Panc1 (cell line): ENCODE measurements around the gene SIVA1. TPM values are rescaled to one million over a fixed set of nuclear protein-coding genes. Genes with fewer than 3 reads are reported as not detected.

ENCODE experiments used
- ATAC-seq: fragments of 200-7000 bp; cut with Tn5 transposase; 2 replicates; pipeline ENCODE4 v1.9.1; 2020; ENCODE audit warnings: mild to moderate bottlenecking, moderate library complexity
- BruUV-seq: library from RNA; stranded (reverse); fragments of 400-500 nt; replicated peaks from 2 replicates; lab custom pipeline; 2021; lab: Mats Ljungman, UMichigan
- CTCF ChIA-PET: fragments of 300-600 bp; sonication (Branson Sonifier 250); formaldehyde crosslinking; loops from one replicate; lab custom pipeline; 2022; ENCODE audit warnings: antibody characterized with exemption; lab: Charles Lee
- POLR2A ChIA-PET: fragments of 300-600 bp; sonication (Branson Sonifier 250); formaldehyde crosslinking; loops from one replicate; lab custom pipeline; 2022; ENCODE audit warnings: antibody characterized with exemption; lab: Charles Lee
- DNase-seq: peaks from one replicate; pipeline ENCODE4 v3.0.0-alpha.2; 2010; ENCODE audit warnings: low read depth, low spot score
- H3K27ac ChIP-seq: 2 replicates; pipeline ENCODE4 v1.5.1; 2011; ENCODE audit warnings: mild to moderate bottlenecking, low read length, inconsistent platforms
- H3K27me3 ChIP-seq: fragments of 200-500 bp; sonication (Bioruptor generic); 2 replicates; pipeline ENCODE4 v1.6.0; 2014; ENCODE audit warnings: low read length, inconsistent platforms; ENCODE audit not compliant: control insufficient read depth, insufficient read depth
- H3K36me3 ChIP-seq: fragments of 200-500 bp; sonication (Bioruptor generic); 2 replicates; pipeline ENCODE4 v1.5.1; 2014; ENCODE audit warnings: inconsistent platforms, mild to moderate bottlenecking, low read length, moderate library complexity; ENCODE audit not compliant: control insufficient read depth, insufficient read depth
- H3K4me1 ChIP-seq: 2 replicates; pipeline ENCODE4 v1.5.1; 2011; ENCODE audit warnings: inconsistent platforms, mild to moderate bottlenecking, low read length, moderate library complexity; ENCODE audit not compliant: control insufficient read depth, insufficient read depth
- H3K4me3 ChIP-seq, 2 experiments: 2 replicates each; pipeline ENCODE4 v1.5.1; 2011 to 2012; ENCODE audit warnings: low read depth in 2 of 2, low read length in 2 of 2, mild to moderate bottlenecking in 2 of 2, inconsistent platforms in 1 of 2, moderate library complexity in 1 of 2
- H3K9me3 ChIP-seq: fragments of 200-500 bp; sonication (Bioruptor generic); 2 replicates; pipeline ENCODE4 v1.5.1; 2014; ENCODE audit warnings: low read depth, mild to moderate bottlenecking, inconsistent platforms, low read length, moderate library complexity; ENCODE audit not compliant: control insufficient read depth, insufficient read depth
- POLR2AphosphoS5 ChIP-seq: IDR thresholded peaks from 2 replicates; pipeline ENCODE4 v1.6.1; 2012; ENCODE audit warnings: mild to moderate bottlenecking, low read depth, low read length, moderate library complexity
- SIN3A ChIP-seq: IDR thresholded peaks from 2 replicates; pipeline ENCODE4 v1.6.1; 2012; ENCODE audit warnings: low read depth, mild to moderate bottlenecking, low read length, moderate library complexity, borderline replicate concordance; ENCODE audit not compliant: insufficient read depth
- TCF7L2 ChIP-seq: IDR thresholded peaks from 2 replicates; pipeline ENCODE4 v1.6.1; 2011; ENCODE audit warnings: mild to moderate bottlenecking, low read depth, low read length, inconsistent platforms
- in situ Hi-C: cut with HindIII; loops from 2 replicates; pipeline ENCODE4 v1.10.0; 2016; ENCODE audit warnings: low sequenced_read_pairs, low pct_unique_long_range_greater_than_20kb
- intact Hi-C: fragments of 100-400 bp; cut with micrococcal nuclease; formaldehyde crosslinking; loops from one replicate; pipeline ENCODE4 v1.10.0; 2022; ENCODE audit not compliant: unreplicated experiment
- total RNA-seq: library from RNA; stranded (reverse); gene quantifications from one replicate; pipeline ENCODE4 v1.2.1, GENCODE V29; 2021; ENCODE audit not compliant: unreplicated experiment
- TF ChIP-seq, protein P1 (sequence below), 2 experiments: IDR thresholded peaks; 2 replicates each; pipeline ENCODE4 v1.6.1; 2011 to 2012; ENCODE audit warnings: low read depth in 2 of 2, control low read depth in 1 of 2, low read length in 1 of 2, mild to moderate bottlenecking in 1 of 2, moderate library complexity in 1 of 2; ENCODE audit not compliant: insufficient read depth in 1 of 2
- TF ChIP-seq, protein P2 (sequence below): fragments of 450-650 bp; IDR thresholded peaks from 2 replicates; pipeline ENCODE4 v1.5.1; 2017; ENCODE audit warnings: mild to moderate bottlenecking

The SIVA1 gene
- total RNA-seq, 1 experiment from 2014 or later = 100 TPM

DNA sequence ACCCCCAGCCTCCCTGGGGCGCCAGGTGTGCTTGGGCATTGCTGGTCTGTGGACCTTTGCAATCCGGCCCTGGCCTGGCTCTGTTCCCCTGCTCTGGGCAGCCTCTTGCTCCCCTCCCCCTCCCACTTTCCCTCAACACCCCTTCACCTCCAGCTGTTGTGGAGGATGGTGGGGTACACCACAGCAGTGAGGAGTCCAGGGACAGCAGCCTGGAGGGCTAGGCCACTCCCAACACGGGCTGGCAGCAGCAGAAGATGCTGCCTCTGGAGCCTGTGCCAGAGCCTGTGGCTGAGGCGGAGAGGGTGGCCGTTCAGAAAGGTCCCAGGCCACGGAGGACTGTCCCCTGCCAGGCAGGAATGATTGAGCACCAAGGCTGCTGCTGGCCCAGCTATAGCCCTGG is 55.5 kb downstream of the SIVA1 start:
- TF ChIP-seq TCF7L2 = no peak
- TF ChIP-seq SIN3A = no peak
- no peak for TF ChIP-seq POLR2AphosphoS5
- TF ChIP-seq, protein P1, sequence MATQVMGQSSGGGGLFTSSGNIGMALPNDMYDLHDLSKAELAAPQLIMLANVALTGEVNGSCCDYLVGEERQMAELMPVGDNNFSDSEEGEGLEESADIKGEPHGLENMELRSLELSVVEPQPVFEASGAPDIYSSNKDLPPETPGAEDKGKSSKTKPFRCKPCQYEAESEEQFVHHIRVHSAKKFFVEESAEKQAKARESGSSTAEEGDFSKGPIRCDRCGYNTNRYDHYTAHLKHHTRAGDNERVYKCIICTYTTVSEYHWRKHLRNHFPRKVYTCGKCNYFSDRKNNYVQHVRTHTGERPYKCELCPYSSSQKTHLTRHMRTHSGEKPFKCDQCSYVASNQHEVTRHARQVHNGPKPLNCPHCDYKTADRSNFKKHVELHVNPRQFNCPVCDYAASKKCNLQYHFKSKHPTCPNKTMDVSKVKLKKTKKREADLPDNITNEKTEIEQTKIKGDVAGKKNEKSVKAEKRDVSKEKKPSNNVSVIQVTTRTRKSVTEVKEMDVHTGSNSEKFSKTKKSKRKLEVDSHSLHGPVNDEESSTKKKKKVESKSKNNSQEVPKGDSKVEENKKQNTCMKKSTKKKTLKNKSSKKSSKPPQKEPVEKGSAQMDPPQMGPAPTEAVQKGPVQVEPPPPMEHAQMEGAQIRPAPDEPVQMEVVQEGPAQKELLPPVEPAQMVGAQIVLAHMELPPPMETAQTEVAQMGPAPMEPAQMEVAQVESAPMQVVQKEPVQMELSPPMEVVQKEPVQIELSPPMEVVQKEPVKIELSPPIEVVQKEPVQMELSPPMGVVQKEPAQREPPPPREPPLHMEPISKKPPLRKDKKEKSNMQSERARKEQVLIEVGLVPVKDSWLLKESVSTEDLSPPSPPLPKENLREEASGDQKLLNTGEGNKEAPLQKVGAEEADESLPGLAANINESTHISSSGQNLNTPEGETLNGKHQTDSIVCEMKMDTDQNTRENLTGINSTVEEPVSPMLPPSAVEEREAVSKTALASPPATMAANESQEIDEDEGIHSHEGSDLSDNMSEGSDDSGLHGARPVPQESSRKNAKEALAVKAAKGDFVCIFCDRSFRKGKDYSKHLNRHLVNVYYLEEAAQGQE (IDR thresholded peaks at IDR 0.05; ENCODE audit: insufficient read depth in 1 of 2, low read depth in 2 of 2, low read length in 1 of 2) = no peak
- TF ChIP-seq, protein P2, sequence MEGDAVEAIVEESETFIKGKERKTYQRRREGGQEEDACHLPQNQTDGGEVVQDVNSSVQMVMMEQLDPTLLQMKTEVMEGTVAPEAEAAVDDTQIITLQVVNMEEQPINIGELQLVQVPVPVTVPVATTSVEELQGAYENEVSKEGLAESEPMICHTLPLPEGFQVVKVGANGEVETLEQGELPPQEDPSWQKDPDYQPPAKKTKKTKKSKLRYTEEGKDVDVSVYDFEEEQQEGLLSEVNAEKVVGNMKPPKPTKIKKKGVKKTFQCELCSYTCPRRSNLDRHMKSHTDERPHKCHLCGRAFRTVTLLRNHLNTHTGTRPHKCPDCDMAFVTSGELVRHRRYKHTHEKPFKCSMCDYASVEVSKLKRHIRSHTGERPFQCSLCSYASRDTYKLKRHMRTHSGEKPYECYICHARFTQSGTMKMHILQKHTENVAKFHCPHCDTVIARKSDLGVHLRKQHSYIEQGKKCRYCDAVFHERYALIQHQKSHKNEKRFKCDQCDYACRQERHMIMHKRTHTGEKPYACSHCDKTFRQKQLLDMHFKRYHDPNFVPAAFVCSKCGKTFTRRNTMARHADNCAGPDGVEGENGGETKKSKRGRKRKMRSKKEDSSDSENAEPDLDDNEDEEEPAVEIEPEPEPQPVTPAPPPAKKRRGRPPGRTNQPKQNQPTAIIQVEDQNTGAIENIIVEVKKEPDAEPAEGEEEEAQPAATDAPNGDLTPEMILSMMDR = no peak
- no TSS peak for BruUV-seq
- Histone ChIP-seq H3K27ac (no peak overlapping the region), H3K4me1 (peaks cover 26% of the 10 kb centered on the region), H3K36me3 (no peaks in the 10 kb centered on the region), H3K27me3 (no peaks in the 10 kb centered on the region), H3K4me3 (no peak overlapping the region), H3K9me3 (no peaks in the 10 kb centered on the region)
- intact Hi-C loops = no loop called here
- ChIA-PET CTCF (no interaction called here), POLR2A (no interaction called here)
- DNase-seq = no peak
- in situ Hi-C loops = no loop called here
- peak; percentile 12; the same call in 1 of the 2 replicates for ATAC-seq

Other genes starting within 250 kb of the SIVA1 start
- not detected for gene C14orf180, start 173.4 kb upstream of the SIVA1 start, total RNA-seq
- 3.4 TPM for gene TMEM179, start 148.4 kb upstream of the SIVA1 start, total RNA-seq
- gene INF2, start 63.5 kb upstream of the SIVA1 start, total RNA-seq = 195 TPM
- 9.4 TPM for gene ADSS1, start 28.9 kb upstream of the SIVA1 start, total RNA-seq
- gene AKT1, start 42.6 kb downstream of the SIVA1 start, total RNA-seq = 175 TPM
- 16.5 TPM for gene ZBTB42, start 48.0 kb downstream of the SIVA1 start, total RNA-seq
- gene CEP170B, start 112.1 kb downstream of the SIVA1 start, total RNA-seq = 17.8 TPM
- 0.15 TPM for gene PLD4, start 171.7 kb downstream of the SIVA1 start, total RNA-seq
- gene AHNAK2, start 225.2 kb downstream of the SIVA1 start, total RNA-seq = 223 TPM
- gene CLBA1, start 232.6 kb downstream of the SIVA1 start, total RNA-seq = 13.8 TPM